HG03521 (cell line): Measurements from ENCODE around the gene GSE1.

Experiments
- ATAC-seq: cut with Tn5 transposase; IDR thresholded peaks from one replicate; pipeline ENCODE4 v1.9.1; 2021; ENCODE audit warnings: mild to moderate bottlenecking, moderate library complexity; ENCODE audit not compliant: unreplicated experiment

GSE1 gene

DNA sequence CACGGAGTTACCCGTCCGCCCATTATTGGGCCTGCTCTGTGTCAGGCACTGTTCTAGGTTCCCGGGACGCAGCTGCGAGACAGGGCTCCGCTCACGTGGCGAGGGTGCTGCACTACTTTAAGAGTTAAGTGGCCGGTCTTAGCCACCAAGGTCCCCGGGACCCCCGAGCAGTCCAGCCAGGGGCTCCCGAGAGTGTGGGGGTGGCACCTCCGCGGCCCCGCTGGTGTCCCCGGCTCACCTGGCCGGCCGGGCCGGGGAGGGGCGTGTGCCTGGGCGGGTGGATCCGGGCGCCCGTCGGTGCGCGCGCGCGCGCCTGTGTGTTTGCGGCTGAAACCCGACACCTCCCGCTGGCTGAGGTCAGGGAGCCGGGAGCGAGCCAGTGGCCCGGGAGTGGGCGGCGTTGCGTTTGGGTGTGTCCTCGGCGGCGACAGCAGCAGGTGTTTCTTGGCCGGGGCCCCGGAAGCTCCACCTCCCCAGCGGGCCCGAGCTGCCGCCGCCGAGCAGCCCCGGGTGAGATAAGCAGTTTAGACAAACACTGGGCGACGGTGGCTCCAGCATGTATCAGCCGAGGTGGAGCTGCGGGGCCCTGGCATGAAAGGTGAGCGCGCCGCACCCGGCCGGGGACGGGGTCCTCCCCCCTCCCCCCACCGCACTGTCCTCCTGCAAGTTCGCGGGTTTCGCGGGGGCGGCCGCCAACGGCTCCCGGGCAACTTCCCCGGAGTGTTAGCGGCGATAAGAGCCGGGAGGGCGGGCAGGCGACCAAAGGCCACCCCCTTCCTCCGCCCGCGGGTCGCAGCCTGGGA lies at the start of gene GSE1:
TSS of gene GSE1 (plus strand) at position 522 of the 803 bp plus-strand sequence. CDS start at position 592, 70 bp downstream.
- peak; percentile 39 for ATAC-seq

DNA sequence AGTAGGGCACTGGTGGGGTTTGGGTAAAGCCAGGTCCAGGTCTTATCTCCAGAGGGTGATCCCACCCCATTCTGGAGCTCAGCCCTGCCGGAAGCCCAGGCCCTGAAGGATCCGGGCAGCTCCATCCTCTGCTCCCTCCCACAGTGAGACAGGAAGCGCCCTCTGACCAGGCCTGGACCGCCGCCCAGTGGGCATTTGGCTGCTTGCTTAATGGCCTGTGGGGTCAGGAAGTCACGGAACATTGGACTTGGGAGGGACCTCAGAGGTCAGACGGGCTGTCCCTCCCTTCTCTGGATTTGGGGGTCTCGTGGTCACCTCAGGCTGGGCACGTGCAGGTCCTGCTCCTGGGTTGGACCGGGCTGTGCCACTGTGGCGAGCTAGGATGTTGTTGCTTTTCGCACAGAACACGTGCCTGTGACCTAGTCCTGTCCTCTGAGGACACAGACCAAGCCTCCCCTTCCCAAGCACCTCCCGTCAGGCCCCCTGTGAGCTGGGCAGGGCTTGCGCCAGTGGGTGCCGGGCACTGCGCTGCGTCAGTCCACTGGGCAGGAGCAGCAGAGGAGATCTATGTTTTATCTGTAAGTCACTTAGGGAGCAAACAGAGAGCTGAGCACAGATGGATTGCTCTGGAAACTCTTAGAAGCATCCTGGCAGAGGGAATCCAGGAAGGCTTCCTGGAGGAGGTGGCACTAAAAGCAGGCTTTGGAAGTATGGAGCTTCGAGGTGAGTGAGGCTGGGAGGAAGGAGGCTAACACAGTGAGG lies 49.4 kb upstream of the GSE1 start:
- no peak for ATAC-seq

- ATAC-seq = no peak
These were observed 48.7 kb upstream of the GSE1 start for GRCh38 chr16:85564277-85565051.

GRCh38 chr16:85565340-85565739 lies 47.8 kb upstream of the GSE1 start:
- ATAC-seq = no peak

- no peak for ATAC-seq
These were observed 47.2 kb upstream of the GSE1 start for GRCh38 chr16:85565801-85566526.

DNA sequence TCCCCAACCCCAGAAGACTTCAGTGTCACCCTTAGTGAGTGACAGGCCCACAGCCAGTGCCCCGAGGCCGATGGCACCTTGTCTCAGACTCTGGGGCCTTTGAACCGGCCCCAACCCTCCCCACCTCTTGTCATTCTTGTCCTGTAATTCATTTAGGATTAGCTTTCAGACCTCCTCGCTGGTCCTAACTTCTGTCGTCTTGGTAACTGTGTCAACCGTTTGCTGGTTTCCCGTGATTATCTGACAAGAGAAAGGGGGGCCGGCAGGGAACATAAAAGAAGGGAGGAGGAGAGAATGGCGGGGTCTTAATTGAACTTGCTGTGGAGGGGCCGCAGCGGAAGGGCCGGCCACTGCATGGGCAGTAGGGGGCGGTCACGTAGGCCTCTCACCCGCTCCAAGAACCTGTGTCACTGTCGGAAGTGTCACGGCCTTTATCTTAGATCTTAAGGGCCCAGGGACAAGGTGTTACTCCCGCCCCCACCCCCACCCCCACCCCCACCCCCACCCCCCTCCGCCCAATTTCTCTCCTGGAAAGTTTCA lies 46.5 kb upstream of the GSE1 start:
- ATAC-seq = no peak

DNA sequence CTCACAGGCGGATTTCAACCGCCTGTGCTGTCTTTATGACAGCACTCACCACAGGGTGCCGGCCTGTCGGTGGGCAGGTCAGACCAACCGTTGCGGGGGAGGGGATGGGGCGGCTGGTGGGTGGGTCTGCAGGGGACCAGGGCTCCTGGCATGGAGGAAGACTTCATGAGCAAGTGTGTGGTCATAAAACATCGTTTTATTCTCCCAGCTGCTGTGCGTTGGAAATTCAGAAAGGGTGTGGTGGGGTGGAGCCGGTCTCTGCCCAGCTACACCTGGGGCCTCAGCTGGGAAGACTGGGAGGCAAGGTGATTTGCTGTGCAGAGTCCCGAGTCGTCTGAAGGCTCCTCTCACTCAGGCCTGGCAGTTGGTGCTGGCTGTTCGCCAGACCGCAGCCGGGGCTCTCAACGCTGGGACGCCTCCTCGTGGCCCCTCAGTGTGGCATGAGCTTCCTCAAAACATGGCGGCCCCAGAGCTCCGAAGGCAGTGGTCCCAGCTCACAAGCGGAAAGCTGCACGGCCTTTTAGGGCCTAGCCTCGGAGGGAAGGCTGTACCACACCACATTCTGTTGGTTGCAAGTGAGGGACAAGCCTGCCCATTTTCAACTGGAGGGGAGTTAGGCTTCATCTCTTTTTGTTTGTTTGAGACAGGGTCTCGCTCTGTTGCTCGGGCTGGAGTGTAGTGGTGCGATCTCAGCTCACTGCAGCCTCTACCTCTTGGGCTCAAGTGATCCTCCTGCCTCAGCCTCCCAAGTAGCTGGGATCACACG lies 45.8 kb upstream of the GSE1 start:
- no peak for ATAC-seq

DNA sequence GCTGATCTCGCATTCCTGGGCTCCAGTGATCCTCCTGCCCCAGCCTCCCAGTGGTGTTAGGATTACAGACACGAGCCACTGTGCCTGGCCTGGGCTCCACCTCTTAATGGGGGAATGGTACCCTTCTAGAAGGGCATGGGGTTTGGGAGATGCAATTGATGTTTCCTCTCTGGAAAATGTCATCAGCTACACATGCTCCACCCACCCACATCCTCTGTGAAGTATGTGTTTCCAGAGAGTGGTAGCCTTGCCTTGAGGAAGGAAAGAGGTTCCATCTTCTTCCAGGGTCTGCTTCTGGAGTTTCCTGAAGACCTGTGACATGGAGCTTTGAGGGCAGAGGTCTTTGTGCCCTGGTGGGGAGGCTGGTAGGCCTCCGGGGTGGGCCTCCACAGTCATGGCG lies 45.2 kb upstream of the GSE1 start:
- ATAC-seq = no peak

DNA sequence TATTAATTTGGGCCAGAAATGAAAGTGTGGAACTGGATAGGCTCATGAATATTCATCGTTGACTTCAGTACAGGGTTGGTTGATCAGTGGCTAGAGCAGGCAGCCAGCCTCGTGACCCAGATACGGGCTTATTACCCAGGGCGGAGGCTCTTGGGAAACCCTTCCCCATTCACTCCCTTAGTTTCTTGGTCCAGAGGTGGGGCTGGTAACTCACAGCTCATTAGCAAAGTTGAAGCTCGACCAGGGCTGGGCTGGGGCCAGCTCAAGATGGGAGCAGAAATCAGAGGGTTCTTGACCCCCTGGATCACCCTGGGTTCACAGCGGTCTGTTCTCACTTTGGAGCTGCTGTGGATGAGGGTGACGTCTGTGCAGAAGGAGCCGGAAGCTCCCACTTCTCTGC lies 44.6 kb upstream of the GSE1 start:
- ATAC-seq = no peak

- ATAC-seq = no peak
These were observed 44.0 kb upstream of the GSE1 start for GRCh38 chr16:85569039-85569614.

DNA sequence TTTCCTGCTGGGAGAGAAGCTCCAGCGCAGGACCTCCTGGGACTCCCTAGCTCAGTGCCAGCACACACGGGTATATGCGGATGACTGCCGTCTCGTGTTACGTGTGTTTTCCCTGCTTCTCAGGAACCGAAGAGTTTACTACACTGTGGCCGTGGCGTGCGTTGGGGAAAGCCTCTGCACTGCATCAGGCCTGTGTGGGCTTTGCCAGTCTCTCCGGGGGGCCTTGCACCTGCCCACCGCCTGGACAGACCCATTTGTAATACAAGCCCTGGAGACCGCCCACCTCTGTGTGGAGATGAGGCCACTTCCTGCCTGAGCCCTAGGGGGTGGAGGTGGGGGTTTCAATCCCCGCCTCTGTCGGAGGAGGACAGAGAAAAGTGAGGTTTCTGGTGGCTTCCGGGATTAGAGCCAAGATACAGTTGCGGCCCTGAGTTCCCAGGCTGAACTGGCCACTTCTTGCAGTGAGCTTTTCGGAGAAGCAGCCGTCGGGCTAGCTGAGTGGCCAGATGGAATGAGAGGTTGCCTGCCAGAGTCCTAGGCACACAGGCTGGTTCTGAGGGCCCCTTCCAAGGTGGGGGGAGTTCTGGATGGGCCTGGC lies 43.4 kb upstream of the GSE1 start:
- peak; percentile 55 for ATAC-seq

- ATAC-seq = peak; percentile 15
These were observed 42.8 kb upstream of the GSE1 start for GRCh38 chr16:85570213-85570734.

GRCh38 chr16:85570735-85571562 lies 42.2 kb upstream of the GSE1 start:
- ATAC-seq = peak; percentile 49

- no peak for ATAC-seq
These were observed 41.6 kb upstream of the GSE1 start for GRCh38 chr16:85571563-85571812.

DNA sequence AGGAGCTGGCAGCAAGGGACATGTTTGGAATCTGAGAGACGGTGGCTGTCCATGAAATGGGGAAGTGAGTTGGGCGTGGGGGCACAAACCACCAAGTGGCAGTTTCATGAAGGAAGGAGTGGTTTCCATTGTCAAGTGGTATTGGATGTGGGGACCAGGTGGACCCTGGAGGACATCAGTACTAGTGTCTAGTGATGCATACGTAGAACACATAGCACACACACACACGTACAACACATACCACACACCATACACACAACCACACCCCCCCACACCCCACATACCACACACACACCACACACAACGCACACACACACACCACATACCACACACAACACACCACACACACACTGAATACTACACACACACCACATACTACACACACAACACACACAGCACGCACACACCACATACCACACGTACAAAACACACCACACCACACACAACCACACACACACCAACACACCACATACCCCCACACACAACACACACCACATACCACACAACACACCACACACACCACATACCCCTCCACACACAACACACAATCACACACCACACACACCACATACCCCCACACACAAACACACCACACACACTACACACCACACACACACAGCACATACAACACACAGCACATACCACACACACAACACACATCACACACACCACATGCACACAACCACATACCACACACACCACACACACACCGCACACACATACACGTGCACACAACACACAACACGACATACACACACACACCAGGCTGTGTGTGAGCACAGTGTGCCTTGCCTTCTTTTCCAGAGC lies 41.1 kb upstream of the GSE1 start:
- ATAC-seq = no peak

- no peak for ATAC-seq
These were observed 40.0 kb upstream of the GSE1 start for GRCh38 chr16:85573045-85573695.
